Fibroblast of mammary gland (primary cell): ENCODE data around the gene CTNNAL1.
"Not testable (repeated sequence)": the region's sequence is repeated elsewhere in the genome, so short reads cannot be mapped to it uniquely, and the experiment has no call there.

Experiments used
- DNase-seq: peaks from one replicate; pipeline ENCODE4 v3.0.0-alpha.2; 2010; ENCODE audit warnings: low read depth
- H3K4me3 ChIP-seq: 2 replicates; pipeline ENCODE4 v1.5.1; 2011; ENCODE audit warnings: low read depth, mild to moderate bottlenecking, low read length, moderate library complexity; ENCODE audit not compliant: control insufficient read depth
- CTCF ChIP-seq: conservative IDR thresholded peaks from 2 replicates; pipeline ENCODE4 v1.5.1; 2011; ENCODE audit warnings: low read depth, low read length, inconsistent platforms; ENCODE audit not compliant: control insufficient read depth, insufficient read depth

The CTNNAL1 gene

DNA sequence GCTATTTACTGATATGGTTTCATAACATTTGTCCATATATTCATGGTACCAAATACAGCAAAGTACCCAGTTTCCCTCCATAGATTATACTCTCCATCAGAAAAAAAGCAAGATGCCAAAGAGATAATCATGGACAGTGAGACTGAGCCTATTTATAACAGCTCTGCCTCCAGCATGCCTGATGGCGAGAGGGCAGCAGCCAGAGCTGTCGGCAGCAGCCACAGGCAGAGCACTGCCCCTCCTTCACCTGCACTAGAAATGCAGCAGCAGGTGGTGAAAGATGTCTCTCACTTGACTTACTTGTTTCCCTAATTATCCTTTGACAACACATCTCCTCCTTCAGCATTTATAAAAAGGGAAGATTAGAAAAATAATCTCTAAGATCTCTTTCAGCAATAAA lies 32.4 kb downstream of the CTNNAL1 start:
- no peak for DNase-seq
- TF ChIP-seq CTCF: no peak
- H3K4me3 ChIP-seq: no peak overlapping the region

- no peak overlapping the region for H3K4me3 ChIP-seq
- peak; percentile 21 for DNase-seq
- TF ChIP-seq CTCF: no peak
These were observed 35.1 kb downstream of the CTNNAL1 start for GRCh38 chr9:108978205-108978604.

DNA sequence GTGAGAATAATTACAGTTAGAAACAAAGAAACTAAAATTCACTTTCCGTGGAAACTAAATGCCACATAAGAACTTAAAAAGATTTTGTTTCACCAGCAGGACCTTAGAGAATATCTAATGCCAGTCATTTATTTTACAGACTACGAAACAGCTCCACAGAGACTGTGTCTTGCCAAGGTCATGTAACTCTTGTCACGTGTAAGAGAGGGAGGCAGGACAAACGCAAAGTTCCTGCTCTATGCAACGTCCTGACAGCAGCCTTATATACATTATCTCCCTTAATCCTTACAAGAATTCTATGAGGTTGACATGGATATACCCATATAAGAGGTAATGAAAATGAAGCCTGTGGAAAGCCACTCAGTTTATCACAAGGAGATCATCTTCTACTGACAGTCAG lies 39.4 kb downstream of the CTNNAL1 start:
- TF ChIP-seq CTCF: no peak
- DNase-seq: no peak
- no peak overlapping the region for H3K4me3 ChIP-seq

- DNase-seq: peak; percentile 58
- no peak overlapping the region for H3K4me3 ChIP-seq
- TF ChIP-seq CTCF: no peak
These were observed 40.6 kb downstream of the CTNNAL1 start for GRCh38 chr9:108972626-108973209.

GRCh38 chr9:108972186-108972585 lies 41.1 kb downstream of the CTNNAL1 start:
- no peak overlapping the region for H3K4me3 ChIP-seq
- TF ChIP-seq CTCF: no peak
- no peak for DNase-seq

GRCh38 chr9:108971392-108971791 lies 41.9 kb downstream of the CTNNAL1 start:
- not testable (repeated sequence) for DNase-seq, H3K4me3 ChIP-seq

DNA sequence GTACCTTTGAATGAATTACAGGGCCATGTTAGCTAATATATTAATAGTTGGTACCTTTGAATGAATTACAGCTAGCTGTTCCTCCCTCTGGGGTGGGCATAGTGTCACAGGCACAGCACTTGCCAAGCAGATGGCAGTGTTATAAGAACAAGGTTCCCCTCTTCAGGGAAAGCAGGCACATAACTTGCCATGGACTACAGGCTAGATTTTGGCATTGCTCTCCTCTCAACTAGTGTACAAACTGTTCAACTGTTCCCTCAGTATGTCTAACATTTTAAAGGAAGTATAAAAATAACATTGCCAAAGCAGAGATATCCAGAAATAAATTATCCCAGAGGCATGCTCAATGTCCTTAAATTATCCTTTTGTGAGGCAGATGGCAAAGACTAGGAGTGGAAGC lies 45.4 kb downstream of the CTNNAL1 start:
- no peak for TF ChIP-seq CTCF
- no peak overlapping the region for H3K4me3 ChIP-seq
- no peak for DNase-seq
